GM12875 (cell line): ENCODE results near the gene ITPR3.
A peak's percentile ranks its signal among the peaks of the same experiment; 100 is the strongest.

Experiments used
- H3K4me3 ChIP-seq: one replicate; pipeline ENCODE4 v1.5.1; 2011; ENCODE audit warnings: low read depth, low read length, control low read depth
- CTCF ChIP-seq: IDR thresholded peaks from 2 replicates; pipeline ENCODE4 v1.5.1; 2011; ENCODE audit warnings: low read depth, mild to moderate bottlenecking, control low read depth, inconsistent platforms, low read length, moderate library complexity, borderline replicate concordance; ENCODE audit not compliant: insufficient read depth

ITPR3 gene

GRCh38 chr6:33697845-33698244, 76.7 kb downstream of the ITPR3 start:
- H3K4me3 ChIP-seq, result no peak overlapping the region
- TF ChIP-seq CTCF, result no peak

GRCh38 chr6:33698494-33698893, 77.4 kb downstream of the ITPR3 start:
- no peak for TF ChIP-seq CTCF
- no peak overlapping the region for H3K4me3 ChIP-seq

GRCh38 chr6:33699131-33699530, 78.0 kb downstream of the ITPR3 start:
- no peak overlapping the region for H3K4me3 ChIP-seq
- no peak for TF ChIP-seq CTCF

- no peak overlapping the region for H3K4me3 ChIP-seq
- TF ChIP-seq CTCF, result no peak
Observed at GRCh38 chr6:33699739-33700138, 78.6 kb downstream of the ITPR3 start.

- no peak overlapping the region for H3K4me3 ChIP-seq
- TF ChIP-seq CTCF, result peak; percentile 92
Observed at GRCh38 chr6:33700391-33701050, 79.4 kb downstream of the ITPR3 start.

GRCh38 chr6:33702345-33702977, 81.3 kb downstream of the ITPR3 start:
- TF ChIP-seq CTCF, result peak; percentile 56
- H3K4me3 ChIP-seq, result no peak overlapping the region
